CD4-positive, alpha-beta T cell treated with Interleukin-12 subunit alpha and Interleukin-12 subunit beta, for 1 hour (primary cell): ENCODE results near the gene MECP2.
"Not testable (repeated sequence)": the region's sequence is repeated elsewhere in the genome, so short reads cannot be mapped to it uniquely, and the experiment has no call there.

Experiments
- DNase-seq: peaks from one replicate; pipeline ENCODE4 v3.0.0-alpha.2; 2020

The MECP2 gene

GRCh38 chrX:154014429-154015380 is 82.8 kb downstream of the MECP2 start:
- DNase-seq: no peak

GRCh38 chrX:154013614-154014360 is 83.7 kb downstream of the MECP2 start:
- DNase-seq: peak; percentile 63

GRCh38 chrX:154013001-154013421 is 84.5 kb downstream of the MECP2 start:
- DNase-seq: no peak

- DNase-seq: no peak
Observed at GRCh38 chrX:154012336-154012991, 85.1 kb downstream of the MECP2 start.

GRCh38 chrX:154011376-154012335 is 85.9 kb downstream of the MECP2 start:
- DNase-seq: no peak

- DNase-seq: no peak
Observed at GRCh38 chrX:154010330-154011087, 87.0 kb downstream of the MECP2 start.

- no peak for DNase-seq
Observed at GRCh38 chrX:154008521-154008920, 89.0 kb downstream of the MECP2 start.

GRCh38 chrX:154006947-154007346 is 90.6 kb downstream of the MECP2 start:
- DNase-seq: no peak

- DNase-seq: no peak
Observed at GRCh38 chrX:154004315-154004714, 93.2 kb downstream of the MECP2 start.

- peak; percentile 68 for DNase-seq
Observed at GRCh38 chrX:154002215-154002719, 95.2 kb downstream of the MECP2 start.

- no peak for DNase-seq
Observed at GRCh38 chrX:154000051-154000450, 97.5 kb downstream of the MECP2 start.

- DNase-seq: no peak
Observed at GRCh38 chrX:153999359-154000037, 98.0 kb downstream of the MECP2 start.

- no peak for DNase-seq
Observed at GRCh38 chrX:153995504-153995903, 102.0 kb downstream of the MECP2 start.

- not testable (repeated sequence) for DNase-seq
Observed at GRCh38 chrX:153994398-153994797, 103.1 kb downstream of the MECP2 start.

- no peak for DNase-seq
Observed at GRCh38 chrX:153993978-153994377, 103.5 kb downstream of the MECP2 start.

- DNase-seq: no peak
Observed at GRCh38 chrX:153993079-153993478, 104.4 kb downstream of the MECP2 start.

- DNase-seq: no peak
Observed at GRCh38 chrX:153992180-153992579, 105.3 kb downstream of the MECP2 start.

- no peak for DNase-seq
Observed at GRCh38 chrX:153991013-153991580, 106.4 kb downstream of the MECP2 start.

GRCh38 chrX:153989973-153990655 is 107.4 kb downstream of the MECP2 start:
- no peak for DNase-seq

- no peak for DNase-seq
Observed at GRCh38 chrX:153988493-153988892, 109.0 kb downstream of the MECP2 start.
